Measurements from ENCODE around the gene C1orf56. TPM values are rescaled to one million over a fixed set of nuclear protein-coding genes. Genes with fewer than 3 reads are reported as not detected.

Gene C1orf56
- total RNA-seq, 1 donor: 0.31 TPM

GRCh38 chr1:151009674-151010345 lies 37.7 kb upstream of the C1orf56 start:
- H3K4me3 ChIP-seq (ENCODE audit: low read length): no peak overlapping the region
- no peaks in the 10 kb centered on the region for H3K27me3 ChIP-seq (ENCODE audit: insufficient read depth, low read length)
- peaks cover 62% of the 10 kb centered on the region for H3K4me1 ChIP-seq (ENCODE audit: insufficient read depth, low read length)
- H3K9me3 ChIP-seq (ENCODE audit: low read depth, low read length): no peaks in the 10 kb centered on the region

- Histone ChIP-seq H3K4me1 (ENCODE audit: insufficient read depth, low read length) (peaks cover 57% of the 10 kb centered on the region), H3K27me3 (ENCODE audit: insufficient read depth, low read length) (no peaks in the 10 kb centered on the region), H3K9me3 (ENCODE audit: low read depth, low read length) (no peaks in the 10 kb centered on the region), H3K4me3 (ENCODE audit: low read length) (no peak overlapping the region)
Measured at GRCh38 chr1:151010346-151010726, 37.2 kb upstream of the C1orf56 start.

GRCh38 chr1:151011154-151011850 lies 36.2 kb upstream of the C1orf56 start:
- Histone ChIP-seq H3K9me3 (ENCODE audit: low read depth, low read length) (no peaks in the 10 kb centered on the region), H3K4me1 (ENCODE audit: insufficient read depth, low read length) (peaks cover 47% of the 10 kb centered on the region), H3K27me3 (ENCODE audit: insufficient read depth, low read length) (no peaks in the 10 kb centered on the region), H3K4me3 (ENCODE audit: low read length) (no peak overlapping the region)

GRCh38 chr1:151012684-151013471 lies 34.7 kb upstream of the C1orf56 start:
- no peak overlapping the region for H3K4me3 ChIP-seq (ENCODE audit: low read length)
- no peaks in the 10 kb centered on the region for H3K9me3 ChIP-seq (ENCODE audit: low read depth, low read length)
- H3K4me1 ChIP-seq (ENCODE audit: insufficient read depth, low read length): peaks cover 31% of the 10 kb centered on the region
- H3K27me3 ChIP-seq (ENCODE audit: insufficient read depth, low read length): no peaks in the 10 kb centered on the region

- no peaks in the 10 kb centered on the region for H3K9me3 ChIP-seq (ENCODE audit: low read depth, low read length)
- peaks cover 29% of the 10 kb centered on the region for H3K4me1 ChIP-seq (ENCODE audit: insufficient read depth, low read length)
- no peak overlapping the region for H3K4me3 ChIP-seq (ENCODE audit: low read length)
- no peaks in the 10 kb centered on the region for H3K27me3 ChIP-seq (ENCODE audit: insufficient read depth, low read length)
Measured at GRCh38 chr1:151013518-151013917, 34.0 kb upstream of the C1orf56 start.

- H3K27me3 ChIP-seq (ENCODE audit: insufficient read depth, low read length): no peaks in the 10 kb centered on the region
- H3K4me1 ChIP-seq (ENCODE audit: insufficient read depth, low read length): peaks cover 7% of the 10 kb centered on the region
- H3K4me3 ChIP-seq (ENCODE audit: low read length): no peak overlapping the region
- no peaks in the 10 kb centered on the region for H3K9me3 ChIP-seq (ENCODE audit: low read depth, low read length)
Measured at GRCh38 chr1:151024540-151025146, 22.9 kb upstream of the C1orf56 start.

GRCh38 chr1:151026460-151026859 lies 21.1 kb upstream of the C1orf56 start:
- Histone ChIP-seq H3K9me3 (ENCODE audit: low read depth, low read length) (no peaks in the 10 kb centered on the region), H3K4me3 (ENCODE audit: low read length) (no peak overlapping the region), H3K4me1 (ENCODE audit: insufficient read depth, low read length) (peaks cover 7% of the 10 kb centered on the region), H3K27me3 (ENCODE audit: insufficient read depth, low read length) (no peaks in the 10 kb centered on the region)

GRCh38 chr1:151032164-151032563 lies 15.4 kb upstream of the C1orf56 start:
- no peaks in the 10 kb centered on the region for H3K9me3 ChIP-seq (ENCODE audit: low read depth, low read length)
- H3K4me1 ChIP-seq (ENCODE audit: insufficient read depth, low read length): no peaks in the 10 kb centered on the region
- H3K27me3 ChIP-seq (ENCODE audit: insufficient read depth, low read length): no peaks in the 10 kb centered on the region
- no peak overlapping the region for H3K4me3 ChIP-seq (ENCODE audit: low read length)

- H3K4me1 ChIP-seq (ENCODE audit: insufficient read depth, low read length): no peaks in the 10 kb centered on the region
Measured at GRCh38 chr1:151035167-151035566, 12.4 kb upstream of the C1orf56 start.

GRCh38 chr1:151036356-151036755 lies 11.2 kb upstream of the C1orf56 start, which contains the start of gene BNIPL:
Gene BNIPL (plus strand): TSS chr1:151036586. CDS start chr1:151036726, 140 bp downstream.
- Histone ChIP-seq H3K27me3 (ENCODE audit: insufficient read depth, low read length) (no peaks in the 10 kb centered on the region), H3K4me1 (ENCODE audit: insufficient read depth, low read length) (no peaks in the 10 kb centered on the region), H3K9me3 (ENCODE audit: low read depth, low read length) (no peaks in the 10 kb centered on the region)

More at GRCh38 chr1:151035167-151035566, 12.4 kb upstream of the C1orf56 start:
- no peaks in the 10 kb centered on the region for H3K9me3 ChIP-seq (ENCODE audit: low read depth, low read length)
- H3K27me3 ChIP-seq (ENCODE audit: insufficient read depth, low read length): no peaks in the 10 kb centered on the region
- no peak overlapping the region for H3K4me3 ChIP-seq (ENCODE audit: low read length)

GRCh38 chr1:151037032-151037431 lies 10.5 kb upstream of the C1orf56 start:
- no peaks in the 10 kb centered on the region for H3K27me3 ChIP-seq (ENCODE audit: insufficient read depth, low read length)
- no peak overlapping the region for H3K4me3 ChIP-seq (ENCODE audit: low read length)
- no peaks in the 10 kb centered on the region for H3K4me1 ChIP-seq (ENCODE audit: insufficient read depth, low read length)
- H3K9me3 ChIP-seq (ENCODE audit: low read depth, low read length): no peaks in the 10 kb centered on the region

More at GRCh38 chr1:151036356-151036755, 11.2 kb upstream of the C1orf56 start, which contains the start of gene BNIPL:
- no peak within 1 kb of the TSS for H3K4me3 ChIP-seq (ENCODE audit: low read length)

GRCh38 chr1:151039521-151039920 lies 8.0 kb upstream of the C1orf56 start:
- Histone ChIP-seq H3K9me3 (ENCODE audit: low read depth, low read length) (no peaks in the 10 kb centered on the region), H3K4me3 (ENCODE audit: low read length) (no peak overlapping the region), H3K4me1 (ENCODE audit: insufficient read depth, low read length) (no peaks in the 10 kb centered on the region), H3K27me3 (ENCODE audit: insufficient read depth, low read length) (no peaks in the 10 kb centered on the region)

- Histone ChIP-seq H3K9me3 (ENCODE audit: low read depth, low read length) (no peaks in the 10 kb centered on the region), H3K27me3 (ENCODE audit: insufficient read depth, low read length) (no peaks in the 10 kb centered on the region), H3K4me1 (ENCODE audit: insufficient read depth, low read length) (peaks cover 15% of the 10 kb centered on the region), H3K4me3 (ENCODE audit: low read length) (no peak overlapping the region)
Measured at GRCh38 chr1:151043163-151043562, 4.4 kb upstream of the C1orf56 start.

- H3K27me3 ChIP-seq (ENCODE audit: insufficient read depth, low read length): no peaks in the 10 kb centered on the region
- no peaks in the 10 kb centered on the region for H3K9me3 ChIP-seq (ENCODE audit: low read depth, low read length)
- peaks cover 43% of the 10 kb centered on the region for H3K4me1 ChIP-seq (ENCODE audit: insufficient read depth, low read length)
- peak overlapping the region; percentile 58 for H3K4me3 ChIP-seq (ENCODE audit: low read length)
Measured at GRCh38 chr1:151047925-151048644, 534 bp downstream of the C1orf56 start.
